HepG2 (cell line): ENCODE results near the gene NAA38. TPM values are rescaled to one million over a fixed set of nuclear protein-coding genes. Genes with fewer than 3 reads are reported as not detected.

Source experiments
- ARID5B ChIP-seq: IDR thresholded peaks from 2 replicates; pipeline ENCODE4 v1.4.0; 2020; ENCODE audit warnings: mild to moderate bottlenecking, missing genetic modification reagents
- ERF ChIP-seq: IDR thresholded peaks from 2 replicates; pipeline ENCODE4 v1.6.1; 2018; ENCODE audit warnings: missing biosample characterization, missing genetic modification reagents
- MEF2D ChIP-seq: sonication (generic); formaldehyde crosslinking; IDR thresholded peaks from 2 replicates; pipeline ENCODE4 v1.5.1; 2020; ENCODE audit warnings: mild to moderate bottlenecking, missing genetic modification reagents
- NFIB ChIP-seq: sonication (generic); formaldehyde crosslinking; IDR thresholded peaks from 2 replicates; pipeline ENCODE4 v1.9.0; 2021; ENCODE audit warnings: missing genetic modification reagents, mild to moderate bottlenecking, borderline replicate concordance
- PHB2 ChIP-seq: fragments of 450-650 bp; IDR thresholded peaks from 2 replicates; pipeline ENCODE4 v1.6.1; 2018; ENCODE audit not compliant: partially characterized antibody
- POLR2A ChIP-seq, 2 experiments: IDR thresholded peaks; 2 replicates each; pipeline ENCODE4 v1.6.1; 2011; ENCODE audit warnings: low read depth in 2 of 2, low read length in 2 of 2, mild to moderate bottlenecking in 1 of 2, moderate library complexity in 1 of 2; ENCODE audit not compliant: insufficient read depth in 1 of 2
- SALL1 ChIP-seq: sonication (generic); formaldehyde crosslinking; IDR thresholded peaks from 2 replicates; pipeline ENCODE4 v1.8.0; 2022; ENCODE audit warnings: mild to moderate bottlenecking, missing genetic modification reagents
- SAP130 ChIP-seq: IDR thresholded peaks from 2 replicates; pipeline ENCODE4 v1.6.1; 2016; ENCODE audit warnings: low read depth
- TFAP4 ChIP-seq: sonication (generic); IDR thresholded peaks from 2 replicates; pipeline ENCODE4 v1.6.1; 2016; ENCODE audit warnings: low read depth, borderline replicate concordance
- ZBTB39 ChIP-seq: sonication (generic); formaldehyde crosslinking; IDR thresholded peaks from 2 replicates; pipeline ENCODE4 v1.5.0; 2020; ENCODE audit warnings: missing genetic modification reagents
- ZFP36L1 ChIP-seq: sonication (generic); formaldehyde crosslinking; IDR thresholded peaks from 2 replicates; pipeline ENCODE4 v1.8.0; 2022; ENCODE audit warnings: mild to moderate bottlenecking, missing genetic modification reagents, moderate library complexity
- ZNF274 ChIP-seq: sonication (generic); formaldehyde crosslinking; IDR thresholded peaks from 2 replicates; pipeline ENCODE4 v1.5.1; 2020; ENCODE audit warnings: mild to moderate bottlenecking, missing genetic modification reagents
- ZNF451 ChIP-seq: sonication (generic); formaldehyde crosslinking; IDR thresholded peaks from 2 replicates; pipeline ENCODE4 v1.5.0; 2020; ENCODE audit warnings: mild to moderate bottlenecking, missing genetic modification reagents
- polyA plus RNA-seq, 8 experiments: library from polyadenylated mRNA; depleted of rRNA in 3 of 8; stranded (reverse) in 7 of 8; unstranded in 1 of 8; fragments of >200 nt; fragmentation: Illumina TruSeq in 4 of 8; extraction: Trizol in 4 of 8; gene quantifications; 2 replicates each; pipeline versions ENCODE4 v1.2.1 to v1.2.3, GENCODE V29; 2011 to 2016; ENCODE audit warnings: low read depth in 4 of 8, missing spikeins in 1 of 8, mixed read lengths in 1 of 8; ENCODE audit not compliant: insufficient read depth in 1 of 8
- total RNA-seq, 5 experiments: library from RNA; depleted of rRNA; stranded (reverse); fragments of >200 nt; fragmentation: Illumina TruSeq; extraction: Trizol; gene quantifications; 2 replicates each; pipeline ENCODE4 v1.2.3, GENCODE V29; 2016; ENCODE audit warnings: low read depth in 1 of 5

NAA38 gene
- total and polyA plus RNA-seq, 2 of the 13 experiments (the other 11 are each of a cell fraction or from before 2014, with no cell fraction given) = 46.9 to 91.6 TPM

GRCh38 chr17:7889166-7889955 lies 32.0 kb upstream of the NAA38 start (continued):
- TF ChIP-seq SAP130 (CRISPR knock-in tag) (peak; percentile 52; the same call in 1 of the 2 replicates), ZBTB39 (CRISPR knock-in tag) (no peak), ZNF451 (CRISPR knock-in tag) (no peak), ZNF274 (CRISPR knock-in tag) (no peak), NFIB (CRISPR knock-in tag) (no peak), SALL1 (CRISPR knock-in tag) (peak; percentile 23; the same call in 1 of the 2 replicates), PHB2 (no peak), TFAP4 (peak; percentile 71; the same call in 1 of the 2 replicates), ARID5B (CRISPR knock-in tag) (peak; percentile 34; the same call in 1 of the 2 replicates), POLR2A (IDR thresholded peaks at IDR 0.05; ENCODE audit: insufficient read depth in 1 of 2, low read depth in 2 of 2, low read length in 2 of 2) (no peak), ZFP36L1 (CRISPR knock-in tag) (no peak), MEF2D (CRISPR knock-in tag) (no peak), ERF (CRISPR knock-in tag) (peak; percentile 58; the same call in 1 of the 2 replicates)
